Neural crest cell (in vitro differentiated cells): ENCODE data around the gene MAP3K13. TPM values are rescaled to one million over a fixed set of nuclear protein-coding genes. Genes with fewer than 3 reads are reported as not detected.

ENCODE experiments used
- DNase-seq: peaks from one replicate; pipeline ENCODE4 v3.0.0; 2021; ENCODE audit warnings: low read depth, mixed read lengths, low spot score
- H3K27ac Mint-ChIP-seq: one replicate; pipeline ENCODE4 v1.8.0; 2021; ENCODE audit warnings: mild to moderate bottlenecking, mixed read lengths; ENCODE audit not compliant: unreplicated experiment
- H3K27me3 Mint-ChIP-seq: 2 replicates; pipeline ENCODE4 v1.8.0; 2021; ENCODE audit warnings: low read depth, mild to moderate bottlenecking, mixed read lengths
- H3K36me3 Mint-ChIP-seq: 2 replicates; pipeline ENCODE4 v1.8.0; 2021; ENCODE audit warnings: low read depth, mild to moderate bottlenecking, mixed read lengths
- H3K4me1 Mint-ChIP-seq: 2 replicates; pipeline ENCODE4 v1.8.0; 2021; ENCODE audit warnings: mixed read lengths
- H3K4me3 Mint-ChIP-seq: one replicate; pipeline ENCODE4 v1.8.0; 2021; ENCODE audit warnings: mild to moderate bottlenecking, mixed read lengths
- H3K9me3 Mint-ChIP-seq: 2 replicates; pipeline ENCODE4 v1.8.0; 2021; ENCODE audit warnings: mixed read lengths
- total RNA-seq: library from RNA; stranded (reverse); gene quantifications from 2 replicates; pipeline ENCODE4 v1.2.1, GENCODE V29; 2021
- TF ChIP-seq, protein P1 (sequence below): fragments of 200-600 bp; sonication (generic); conservative IDR thresholded peaks from 2 replicates; pipeline ENCODE4 v1.5.0; 2021; ENCODE audit warnings: antibody characterized with exemption, mild to moderate bottlenecking

MAP3K13 gene
- total RNA-seq, 1 donor from 2014 or later = 18.8 TPM

DNA sequence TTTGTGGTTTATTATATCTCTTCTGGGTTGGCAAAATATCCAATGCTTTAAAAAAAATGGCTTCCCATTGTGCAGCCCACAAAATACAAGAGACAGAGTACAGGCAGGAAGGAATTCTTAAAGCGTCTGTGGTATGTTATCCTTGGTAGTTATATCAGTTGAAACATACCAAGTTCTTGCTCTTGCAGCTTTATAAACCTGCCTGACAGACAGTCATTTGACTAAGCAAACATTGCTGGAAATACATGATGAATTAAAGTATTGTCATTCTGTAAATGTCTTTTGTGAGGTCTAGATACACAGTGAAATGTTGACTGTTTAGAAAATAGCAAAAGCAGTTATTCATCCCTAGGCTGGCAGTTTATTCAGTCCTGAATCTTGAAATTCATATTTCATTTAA, 44.8 kb upstream of the MAP3K13 start:
- TF ChIP-seq, protein P1, sequence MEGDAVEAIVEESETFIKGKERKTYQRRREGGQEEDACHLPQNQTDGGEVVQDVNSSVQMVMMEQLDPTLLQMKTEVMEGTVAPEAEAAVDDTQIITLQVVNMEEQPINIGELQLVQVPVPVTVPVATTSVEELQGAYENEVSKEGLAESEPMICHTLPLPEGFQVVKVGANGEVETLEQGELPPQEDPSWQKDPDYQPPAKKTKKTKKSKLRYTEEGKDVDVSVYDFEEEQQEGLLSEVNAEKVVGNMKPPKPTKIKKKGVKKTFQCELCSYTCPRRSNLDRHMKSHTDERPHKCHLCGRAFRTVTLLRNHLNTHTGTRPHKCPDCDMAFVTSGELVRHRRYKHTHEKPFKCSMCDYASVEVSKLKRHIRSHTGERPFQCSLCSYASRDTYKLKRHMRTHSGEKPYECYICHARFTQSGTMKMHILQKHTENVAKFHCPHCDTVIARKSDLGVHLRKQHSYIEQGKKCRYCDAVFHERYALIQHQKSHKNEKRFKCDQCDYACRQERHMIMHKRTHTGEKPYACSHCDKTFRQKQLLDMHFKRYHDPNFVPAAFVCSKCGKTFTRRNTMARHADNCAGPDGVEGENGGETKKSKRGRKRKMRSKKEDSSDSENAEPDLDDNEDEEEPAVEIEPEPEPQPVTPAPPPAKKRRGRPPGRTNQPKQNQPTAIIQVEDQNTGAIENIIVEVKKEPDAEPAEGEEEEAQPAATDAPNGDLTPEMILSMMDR = no peak
- Mint-ChIP-seq H3K36me3 (no peaks in the 10 kb centered on the region), H3K27me3 (no peaks in the 10 kb centered on the region), H3K4me1 (peaks cover 5% of the 10 kb centered on the region), H3K4me3 (no peak overlapping the region), H3K27ac (no peak overlapping the region), H3K9me3 (no peaks in the 10 kb centered on the region)
- DNase-seq = no peak

DNA sequence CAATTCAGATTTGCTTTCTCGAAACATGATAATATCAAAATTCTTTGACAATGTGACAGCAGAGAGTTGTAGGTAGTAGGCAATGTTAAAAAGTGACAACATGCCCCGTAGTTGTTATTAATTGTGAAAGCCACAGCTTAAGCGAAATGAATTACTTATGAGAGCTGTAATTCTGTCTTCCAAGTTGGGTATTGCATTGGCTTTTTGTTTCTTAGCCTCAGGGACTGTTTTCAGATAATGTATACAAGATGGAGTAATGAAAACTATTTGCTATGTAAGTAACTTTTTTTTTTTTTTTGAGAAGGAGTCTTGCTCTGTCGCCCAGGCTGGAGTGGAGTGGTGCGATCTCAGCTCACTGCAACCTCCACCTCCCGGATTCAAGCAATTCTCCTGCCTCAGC, 43.1 kb upstream of the MAP3K13 start:
- H3K27me3 Mint-ChIP-seq = no peaks in the 10 kb centered on the region
- no peaks in the 10 kb centered on the region for H3K9me3 Mint-ChIP-seq
- H3K4me3 Mint-ChIP-seq = no peak overlapping the region
- TF ChIP-seq, protein P1 = no peak
- peaks cover 5% of the 10 kb centered on the region for H3K4me1 Mint-ChIP-seq
- no peaks in the 10 kb centered on the region for H3K36me3 Mint-ChIP-seq
- no peak for DNase-seq
- H3K27ac Mint-ChIP-seq = no peak overlapping the region

DNA sequence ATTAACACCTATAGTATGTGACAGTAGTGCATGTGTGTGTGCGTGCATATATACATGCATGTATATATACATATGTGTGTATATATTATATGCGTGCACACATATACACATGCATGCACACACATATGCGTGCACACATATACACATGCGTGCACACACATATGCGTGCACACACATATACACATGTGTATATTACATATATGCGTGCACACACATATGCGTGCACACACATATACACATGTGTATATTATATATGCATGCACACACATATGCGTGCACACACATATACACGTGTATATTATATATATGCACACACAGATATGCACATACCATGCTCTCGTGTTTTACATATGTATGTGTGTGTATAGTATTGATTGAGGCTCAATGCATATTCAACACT, 42.0 kb upstream of the MAP3K13 start:
- Mint-ChIP-seq H3K4me3 (no peak overlapping the region), H3K9me3 (no peaks in the 10 kb centered on the region), H3K27ac (no peak overlapping the region), H3K36me3 (no peaks in the 10 kb centered on the region), H3K4me1 (peaks cover 5% of the 10 kb centered on the region), H3K27me3 (no peaks in the 10 kb centered on the region)
- TF ChIP-seq, protein P1 = no peak
- DNase-seq = no peak

DNA sequence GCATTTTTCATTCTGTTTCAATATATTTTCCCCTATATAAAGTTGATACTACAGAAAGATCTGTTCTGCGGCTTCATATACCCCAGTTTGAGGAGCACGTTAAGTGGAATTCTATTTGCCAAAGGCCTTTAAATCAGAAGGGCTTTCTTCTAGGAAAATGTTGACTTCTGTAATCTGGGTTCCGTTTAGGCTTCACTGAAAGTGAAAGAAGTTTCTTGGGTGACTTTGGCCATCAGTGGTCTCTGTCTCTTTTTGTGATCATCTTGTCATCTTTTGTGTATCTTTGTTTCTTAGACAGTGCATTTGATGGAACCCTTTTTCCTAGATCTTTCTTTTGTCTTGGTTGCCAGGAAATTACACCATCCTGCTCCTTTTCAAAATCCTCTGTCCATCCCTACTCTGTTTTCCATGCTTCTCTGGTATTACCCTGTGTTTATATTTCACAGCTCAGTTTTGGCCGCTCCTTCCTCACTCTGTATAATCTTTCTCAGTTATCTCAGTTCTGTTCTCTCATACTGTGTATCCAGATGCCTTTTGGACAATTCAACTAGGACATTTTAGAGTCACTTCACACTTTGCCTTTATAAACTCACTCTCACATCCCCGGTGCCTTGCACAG, 40.7 kb upstream of the MAP3K13 start:
- H3K36me3 Mint-ChIP-seq = no peaks in the 10 kb centered on the region
- no peak overlapping the region for H3K27ac Mint-ChIP-seq
- H3K27me3 Mint-ChIP-seq = no peaks in the 10 kb centered on the region
- no peak overlapping the region for H3K4me3 Mint-ChIP-seq
- H3K9me3 Mint-ChIP-seq = no peaks in the 10 kb centered on the region
- DNase-seq = no peak
- TF ChIP-seq, protein P1 = no peak
- H3K4me1 Mint-ChIP-seq = peaks cover 5% of the 10 kb centered on the region

DNA sequence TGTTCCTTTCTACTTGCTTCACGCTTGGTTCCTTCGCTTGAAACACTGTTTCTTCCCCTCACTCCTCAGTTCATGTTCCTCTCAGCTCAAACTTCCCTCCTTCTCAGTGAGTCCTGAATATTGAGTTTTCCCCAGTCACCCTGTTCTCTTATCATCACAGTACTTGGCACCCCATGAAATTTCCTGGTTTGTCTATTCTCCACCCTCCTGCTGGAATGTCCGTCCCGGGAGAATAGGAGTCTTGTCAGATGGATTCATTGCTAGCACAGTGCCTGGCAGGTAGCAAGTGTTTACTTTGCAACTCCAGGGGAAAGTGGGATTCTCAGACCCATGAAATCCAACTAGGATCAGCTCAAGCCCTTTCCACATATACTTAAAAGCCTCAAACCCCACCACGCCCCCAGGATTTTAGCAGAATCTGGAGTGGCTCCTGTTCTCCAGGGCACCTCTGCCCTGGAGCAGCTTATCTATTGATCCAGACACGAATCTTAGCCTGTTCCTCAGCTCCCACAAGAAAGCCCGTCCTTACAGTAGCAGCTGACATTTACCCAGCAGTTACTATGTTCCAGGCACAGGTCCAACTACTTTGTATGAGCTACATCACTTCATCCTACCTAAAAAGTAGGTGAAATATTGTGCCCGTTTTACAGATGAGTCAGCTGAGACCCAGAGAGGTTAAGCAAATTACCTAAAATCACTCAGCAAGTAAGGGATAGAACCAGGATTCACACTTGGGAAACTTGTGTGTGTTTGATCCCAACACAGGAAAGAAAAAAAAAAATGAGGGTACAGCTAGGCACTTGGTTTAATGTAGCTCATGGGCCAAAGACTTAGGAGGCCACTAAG, 36.8 kb upstream of the MAP3K13 start:
- H3K27ac Mint-ChIP-seq = no peak overlapping the region
- H3K9me3 Mint-ChIP-seq = no peaks in the 10 kb centered on the region
- H3K4me3 Mint-ChIP-seq = no peak overlapping the region
- no peaks in the 10 kb centered on the region for H3K27me3 Mint-ChIP-seq
- H3K4me1 Mint-ChIP-seq = peaks cover 5% of the 10 kb centered on the region
- DNase-seq = no peak
- H3K36me3 Mint-ChIP-seq = no peaks in the 10 kb centered on the region
- TF ChIP-seq, protein P1 = no peak
